ENCODE results near the gene STUB1.

STUB1 gene

GRCh38 chr16:651844-652243, 28.4 kb upstream of the STUB1 start:
- Mint-ChIP-seq H3K36me3 (no peaks in the 10 kb centered on the region), H3K4me3 (no peak overlapping the region), H3K4me1 (peaks cover 10% of the 10 kb centered on the region), H3K27me3 (no peaks in the 10 kb centered on the region), H3K9me3 (no peaks in the 10 kb centered on the region), H3K27ac (no peak overlapping the region)
- DNase-seq (ENCODE audit: low spot score in 2 of 2) = no peak
- no peak for ATAC-seq (ENCODE audit: low read depth)

GRCh38 chr16:652454-653305, 27.5 kb upstream of the STUB1 start:
- peaks cover 6% of the 10 kb centered on the region for H3K4me1 Mint-ChIP-seq
- H3K27me3 Mint-ChIP-seq = no peaks in the 10 kb centered on the region
- H3K27ac Mint-ChIP-seq = no peak overlapping the region

GRCh38 chr16:654034-654433, 26.2 kb upstream of the STUB1 start:
- Mint-ChIP-seq H3K27ac (no peak overlapping the region), H3K27me3 (no peaks in the 10 kb centered on the region), H3K4me3 (no peak overlapping the region), H3K4me1 (no peaks in the 10 kb centered on the region), H3K9me3 (no peaks in the 10 kb centered on the region), H3K36me3 (no peaks in the 10 kb centered on the region)
- no peak for ATAC-seq (ENCODE audit: low read depth)
- no peak for DNase-seq (ENCODE audit: low spot score in 2 of 2)

More at GRCh38 chr16:652454-653305, 27.5 kb upstream of the STUB1 start:
- H3K4me3 Mint-ChIP-seq = no peak overlapping the region
- H3K9me3 Mint-ChIP-seq = no peaks in the 10 kb centered on the region
- no peaks in the 10 kb centered on the region for H3K36me3 Mint-ChIP-seq
- no peak for ATAC-seq (ENCODE audit: low read depth)
- no peak for DNase-seq (ENCODE audit: low spot score in 2 of 2)

GRCh38 chr16:657487-657886, 22.7 kb upstream of the STUB1 start:
- no peak for ATAC-seq (ENCODE audit: low read depth)
- DNase-seq (ENCODE audit: low spot score in 2 of 2) = no peak
- Mint-ChIP-seq H3K27me3 (no peaks in the 10 kb centered on the region), H3K4me3 (no peak overlapping the region), H3K9me3 (no peaks in the 10 kb centered on the region), H3K36me3 (no peaks in the 10 kb centered on the region), H3K27ac (no peak overlapping the region), H3K4me1 (peaks cover 6% of the 10 kb centered on the region)

GRCh38 chr16:658679-659571, 21.3 kb upstream of the STUB1 start:
- Mint-ChIP-seq H3K4me3 (no peak overlapping the region), H3K27ac (no peak overlapping the region), H3K4me1 (peaks cover 6% of the 10 kb centered on the region), H3K27me3 (no peaks in the 10 kb centered on the region), H3K9me3 (no peaks in the 10 kb centered on the region), H3K36me3 (no peaks in the 10 kb centered on the region)
- no peak for DNase-seq (ENCODE audit: low spot score in 2 of 2)
- no peak for ATAC-seq (ENCODE audit: low read depth)

GRCh38 chr16:659618-660017, 20.6 kb upstream of the STUB1 start:
- DNase-seq (ENCODE audit: low spot score in 2 of 2) (no peak), ATAC-seq (ENCODE audit: low read depth) (no peak)
- H3K9me3 Mint-ChIP-seq = no peaks in the 10 kb centered on the region
- no peak overlapping the region for H3K27ac Mint-ChIP-seq
- no peak overlapping the region for H3K4me3 Mint-ChIP-seq
- no peaks in the 10 kb centered on the region for H3K36me3 Mint-ChIP-seq
- H3K27me3 Mint-ChIP-seq = no peaks in the 10 kb centered on the region
- H3K4me1 Mint-ChIP-seq = peaks cover 6% of the 10 kb centered on the region

- ATAC-seq (ENCODE audit: low read depth) = peak; percentile 2
These were observed 20.1 kb upstream of the STUB1 start for GRCh38 chr16:660132-660458.

GRCh38 chr16:660459-661183, 19.6 kb upstream of the STUB1 start:
- DNase-seq (ENCODE audit: low spot score in 2 of 2) (peak; percentile 62 to 65), ATAC-seq (ENCODE audit: low read depth) (peak; percentile 78)
- peaks cover 6% of the 10 kb centered on the region for H3K4me1 Mint-ChIP-seq
- no peaks in the 10 kb centered on the region for H3K9me3 Mint-ChIP-seq
- no peak overlapping the region for H3K27ac Mint-ChIP-seq
- H3K4me3 Mint-ChIP-seq = peak overlapping the region; percentile 52
- H3K27me3 Mint-ChIP-seq = no peaks in the 10 kb centered on the region
- H3K36me3 Mint-ChIP-seq = no peaks in the 10 kb centered on the region

More at GRCh38 chr16:660132-660458, 20.1 kb upstream of the STUB1 start:
- no peaks in the 10 kb centered on the region for H3K36me3 Mint-ChIP-seq
- H3K4me1 Mint-ChIP-seq = peaks cover 6% of the 10 kb centered on the region
- H3K4me3 Mint-ChIP-seq = no peak overlapping the region
- DNase-seq (ENCODE audit: low spot score in 2 of 2) = no peak
- no peaks in the 10 kb centered on the region for H3K27me3 Mint-ChIP-seq
- no peak overlapping the region for H3K27ac Mint-ChIP-seq
- no peaks in the 10 kb centered on the region for H3K9me3 Mint-ChIP-seq

- Mint-ChIP-seq H3K4me1 (peaks cover 6% of the 10 kb centered on the region), H3K4me3 (peak overlapping the region; percentile 29), H3K36me3 (no peaks in the 10 kb centered on the region), H3K27me3 (no peaks in the 10 kb centered on the region), H3K9me3 (no peaks in the 10 kb centered on the region), H3K27ac (no peak overlapping the region)
- DNase-seq (ENCODE audit: low spot score in 2 of 2) (no peak), ATAC-seq (ENCODE audit: low read depth) (no peak)
These were observed 18.9 kb upstream of the STUB1 start for GRCh38 chr16:661184-661821.

GRCh38 chr16:662095-662494, 18.1 kb upstream of the STUB1 start:
- Mint-ChIP-seq H3K27ac (no peak overlapping the region), H3K4me1 (peaks cover 6% of the 10 kb centered on the region), H3K36me3 (no peaks in the 10 kb centered on the region), H3K27me3 (no peaks in the 10 kb centered on the region), H3K4me3 (no peak overlapping the region), H3K9me3 (no peaks in the 10 kb centered on the region)
- no peak for DNase-seq (ENCODE audit: low spot score in 2 of 2)
- ATAC-seq (ENCODE audit: low read depth) = no peak

- H3K27me3 Mint-ChIP-seq = no peaks in the 10 kb centered on the region
- DNase-seq (ENCODE audit: low spot score in 2 of 2) = no peak
- ATAC-seq (ENCODE audit: low read depth) = no peak
- peaks cover 6% of the 10 kb centered on the region for H3K4me1 Mint-ChIP-seq
- no peak overlapping the region for H3K27ac Mint-ChIP-seq
- no peaks in the 10 kb centered on the region for H3K36me3 Mint-ChIP-seq
- no peak overlapping the region for H3K4me3 Mint-ChIP-seq
- H3K9me3 Mint-ChIP-seq = no peaks in the 10 kb centered on the region
These were observed 17.6 kb upstream of the STUB1 start for GRCh38 chr16:662597-662996.

- H3K27ac Mint-ChIP-seq = no peak overlapping the region
- ATAC-seq (ENCODE audit: low read depth) = no peak
- H3K27me3 Mint-ChIP-seq = no peaks in the 10 kb centered on the region
- peaks cover 3% of the 10 kb centered on the region for H3K4me1 Mint-ChIP-seq
- H3K36me3 Mint-ChIP-seq = peaks cover 5% of the 10 kb centered on the region
- H3K9me3 Mint-ChIP-seq = no peaks in the 10 kb centered on the region
- no peak overlapping the region for H3K4me3 Mint-ChIP-seq
- DNase-seq (ENCODE audit: low spot score in 2 of 2) = no peak
These were observed 13.6 kb upstream of the STUB1 start for GRCh38 chr16:666572-666971.

GRCh38 chr16:667113-667779, 13.0 kb upstream of the STUB1 start:
- peaks cover 5% of the 10 kb centered on the region for H3K36me3 Mint-ChIP-seq
- peaks cover 3% of the 10 kb centered on the region for H3K4me1 Mint-ChIP-seq
- no peak for ATAC-seq (ENCODE audit: low read depth)
- DNase-seq (ENCODE audit: low spot score in 2 of 2) = no peak
- no peaks in the 10 kb centered on the region for H3K9me3 Mint-ChIP-seq
- peak overlapping the region; percentile 81 for H3K4me3 Mint-ChIP-seq
- H3K27ac Mint-ChIP-seq = peak overlapping the region; percentile 68
- H3K27me3 Mint-ChIP-seq = no peaks in the 10 kb centered on the region

Measured in memory B cell (primary cell).